GM12864 (cell line): ENCODE results near the gene HES6.
A peak's percentile ranks its signal among the peaks of the same experiment; 100 is the strongest.

Experiments used
- DNase-seq: peaks from one replicate; pipeline ENCODE4 v3.0.0-alpha.2; 2011; ENCODE audit warnings: low read depth
- H3K4me3 ChIP-seq: 2 replicates; pipeline ENCODE4 v1.5.1; 2011; ENCODE audit warnings: mild to moderate bottlenecking, low read depth, low read length, control low read depth
- TF ChIP-seq, protein P1 (sequence below): IDR thresholded peaks from 2 replicates; pipeline ENCODE4 v1.5.1; 2011; ENCODE audit warnings: low read depth, mild to moderate bottlenecking, moderate library complexity, low read length, control low read depth, inconsistent platforms; ENCODE audit errors: missing control alignments

Gene HES6

DNA sequence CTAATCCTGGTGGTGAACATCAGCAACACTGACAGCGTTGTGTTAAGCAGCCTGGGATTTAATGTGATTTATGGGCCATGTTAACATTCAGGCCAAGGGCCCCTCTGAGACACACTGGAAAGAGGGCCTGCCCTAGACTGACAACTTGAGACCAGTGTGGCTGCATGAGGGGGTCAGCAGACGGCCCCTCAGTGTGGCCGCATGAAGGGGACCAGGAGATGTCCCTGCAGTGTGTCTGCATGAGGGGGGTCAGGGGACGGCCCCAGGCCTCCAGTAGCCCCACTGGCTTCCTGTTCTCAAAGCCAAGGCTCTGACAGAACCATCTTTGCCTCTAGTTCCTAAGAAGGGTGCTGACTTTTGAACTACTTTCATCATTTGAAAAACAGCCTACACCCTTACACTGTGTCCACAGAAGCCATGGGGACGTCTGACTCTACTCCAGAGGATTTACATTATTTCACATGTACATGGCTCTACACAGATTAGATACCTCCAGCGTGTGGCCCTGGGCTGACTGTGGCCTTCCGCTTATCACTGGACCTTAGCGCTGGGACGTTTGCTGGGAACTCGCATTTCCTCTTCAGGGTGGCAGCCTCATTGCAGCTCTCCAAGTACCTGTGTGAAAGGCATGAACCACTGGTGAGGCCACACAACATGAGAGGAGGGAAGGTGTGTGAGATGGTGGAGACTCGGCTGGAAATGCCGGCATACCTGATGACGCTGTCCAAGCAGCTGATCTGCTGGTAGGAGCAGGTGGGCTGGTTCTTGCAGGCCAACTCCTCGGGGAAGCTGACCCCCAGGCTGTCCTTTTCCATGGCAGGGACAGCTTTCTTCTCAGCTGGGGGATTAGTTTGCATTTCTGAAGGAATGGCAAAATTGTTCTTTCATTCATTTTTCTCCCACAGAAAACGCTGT lies 18.2 kb upstream of the HES6 start:
- no peak for DNase-seq
- no peak overlapping the region for H3K4me3 ChIP-seq
- TF ChIP-seq, protein P1, sequence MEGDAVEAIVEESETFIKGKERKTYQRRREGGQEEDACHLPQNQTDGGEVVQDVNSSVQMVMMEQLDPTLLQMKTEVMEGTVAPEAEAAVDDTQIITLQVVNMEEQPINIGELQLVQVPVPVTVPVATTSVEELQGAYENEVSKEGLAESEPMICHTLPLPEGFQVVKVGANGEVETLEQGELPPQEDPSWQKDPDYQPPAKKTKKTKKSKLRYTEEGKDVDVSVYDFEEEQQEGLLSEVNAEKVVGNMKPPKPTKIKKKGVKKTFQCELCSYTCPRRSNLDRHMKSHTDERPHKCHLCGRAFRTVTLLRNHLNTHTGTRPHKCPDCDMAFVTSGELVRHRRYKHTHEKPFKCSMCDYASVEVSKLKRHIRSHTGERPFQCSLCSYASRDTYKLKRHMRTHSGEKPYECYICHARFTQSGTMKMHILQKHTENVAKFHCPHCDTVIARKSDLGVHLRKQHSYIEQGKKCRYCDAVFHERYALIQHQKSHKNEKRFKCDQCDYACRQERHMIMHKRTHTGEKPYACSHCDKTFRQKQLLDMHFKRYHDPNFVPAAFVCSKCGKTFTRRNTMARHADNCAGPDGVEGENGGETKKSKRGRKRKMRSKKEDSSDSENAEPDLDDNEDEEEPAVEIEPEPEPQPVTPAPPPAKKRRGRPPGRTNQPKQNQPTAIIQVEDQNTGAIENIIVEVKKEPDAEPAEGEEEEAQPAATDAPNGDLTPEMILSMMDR: no peak

GRCh38 chr2:238256594-238257104 lies 16.8 kb upstream of the HES6 start:
- peak; percentile 26 for DNase-seq
- TF ChIP-seq, protein P1: peak; percentile 75
- H3K4me3 ChIP-seq: no peak overlapping the region

- no peak overlapping the region for H3K4me3 ChIP-seq
- no peak for DNase-seq
- TF ChIP-seq, protein P1: no peak
These were observed 16.3 kb upstream of the HES6 start for GRCh38 chr2:238256111-238256510.

DNA sequence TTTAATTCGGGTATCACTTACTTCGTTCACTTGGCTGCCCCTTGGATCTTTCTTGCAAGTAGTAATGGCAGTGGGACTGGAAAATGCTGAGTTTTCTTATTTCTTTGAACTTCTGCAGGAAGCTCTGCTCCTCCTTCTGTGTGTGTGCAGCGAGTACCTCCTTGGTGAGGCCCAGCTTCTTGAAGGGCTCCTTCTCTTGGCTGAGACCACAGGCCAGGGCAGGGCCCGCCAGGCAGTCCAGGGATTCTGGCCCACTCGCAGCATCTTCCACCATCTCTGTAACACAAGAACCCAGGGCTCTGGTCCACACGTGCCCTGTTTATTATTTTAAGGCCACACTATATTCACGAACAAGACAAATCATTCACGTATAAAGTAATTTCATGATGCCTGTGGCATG lies 15.8 kb upstream of the HES6 start:
- no peak for DNase-seq

DNA sequence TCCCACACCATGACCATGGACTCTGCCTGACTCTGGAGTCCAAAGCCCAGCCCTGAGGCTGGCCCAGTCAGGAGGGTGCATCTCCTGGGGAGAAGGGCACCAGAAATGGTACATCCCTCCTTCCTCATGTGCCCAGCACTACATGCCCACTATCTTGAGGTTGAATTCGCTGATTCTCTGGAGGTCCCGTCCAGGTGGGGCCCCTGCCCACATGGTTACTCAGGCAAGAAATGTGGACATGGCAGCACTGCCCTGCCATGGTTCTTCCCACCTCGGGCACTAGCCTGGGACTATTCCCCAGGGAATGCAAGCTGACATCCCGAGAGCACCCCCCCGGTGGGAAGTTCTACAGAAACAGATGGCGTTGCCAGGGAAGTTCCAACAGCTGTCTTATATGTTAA lies 15.3 kb upstream of the HES6 start:
- H3K4me3 ChIP-seq: no peak overlapping the region
- TF ChIP-seq, protein P1: no peak
- no peak for DNase-seq

More for the DNA sequence above, 15.8 kb upstream of the HES6 start:
- no peak overlapping the region for H3K4me3 ChIP-seq
- TF ChIP-seq, protein P1: no peak

GRCh38 chr2:238254095-238254723 lies 14.4 kb upstream of the HES6 start:
- H3K4me3 ChIP-seq: no peak overlapping the region
- TF ChIP-seq, protein P1: no peak

More at GRCh38 chr2:238254095-238254723, 14.4 kb upstream of the HES6 start:
- DNase-seq: no peak
